OCI-LY3 (cell line): ENCODE data around the gene SLN.

ENCODE experiments used
- EZH2phosphoT487 ChIP-seq: fragments of 200-600 bp; shearing (Covaris generic); IDR thresholded peaks from 2 replicates; pipeline ENCODE4 v1.6.1; 2018; ENCODE audit warnings: antibody characterized with exemption, mixed run types, low read depth
- TF ChIP-seq, protein P1 (sequence below): fragments of 200-600, 300-600 bp; sonication (generic); IDR thresholded peaks from 2 replicates; pipeline ENCODE4 v1.5.1; 2014; ENCODE audit warnings: antibody characterized with exemption, low read length, low read depth

DNA sequence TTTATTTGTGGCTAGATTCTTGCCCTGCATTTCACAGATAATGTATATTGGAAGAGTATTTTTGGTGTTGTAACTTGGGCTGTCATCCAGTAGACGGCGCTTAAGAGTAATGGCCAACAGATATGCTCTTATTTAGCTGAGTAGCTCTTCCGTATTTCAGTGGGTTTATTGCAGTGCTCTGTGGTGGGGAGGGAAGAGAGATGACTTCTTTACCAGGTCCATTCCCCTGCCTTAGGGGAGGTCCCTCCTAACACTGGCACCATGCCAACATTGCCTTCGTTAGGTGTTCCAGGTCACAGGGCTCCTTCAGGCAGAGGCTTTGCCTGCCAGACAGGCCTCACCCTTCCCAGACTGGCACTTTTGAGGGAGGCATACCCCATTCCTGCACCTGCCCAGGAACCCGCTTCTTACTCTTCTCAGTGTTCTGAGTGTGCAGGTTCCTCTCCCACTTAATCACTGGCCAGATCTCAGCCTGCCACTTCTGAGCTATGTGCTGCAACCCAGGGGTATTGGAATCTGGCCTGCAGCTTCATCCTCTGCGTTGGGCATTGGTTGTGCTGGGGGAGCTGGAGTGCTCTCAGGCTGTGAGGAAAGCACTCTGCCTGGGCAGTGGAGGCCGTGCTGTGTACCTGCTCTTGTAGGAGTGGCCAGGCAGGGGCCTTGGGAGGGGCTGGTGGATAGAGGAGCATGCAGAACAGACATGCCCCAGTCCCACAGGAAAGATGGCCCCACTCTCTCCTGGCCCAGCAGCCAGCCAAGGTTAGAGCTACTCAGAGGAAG is 29.4 kb upstream of the SLN start:
- TF ChIP-seq, protein P1, sequence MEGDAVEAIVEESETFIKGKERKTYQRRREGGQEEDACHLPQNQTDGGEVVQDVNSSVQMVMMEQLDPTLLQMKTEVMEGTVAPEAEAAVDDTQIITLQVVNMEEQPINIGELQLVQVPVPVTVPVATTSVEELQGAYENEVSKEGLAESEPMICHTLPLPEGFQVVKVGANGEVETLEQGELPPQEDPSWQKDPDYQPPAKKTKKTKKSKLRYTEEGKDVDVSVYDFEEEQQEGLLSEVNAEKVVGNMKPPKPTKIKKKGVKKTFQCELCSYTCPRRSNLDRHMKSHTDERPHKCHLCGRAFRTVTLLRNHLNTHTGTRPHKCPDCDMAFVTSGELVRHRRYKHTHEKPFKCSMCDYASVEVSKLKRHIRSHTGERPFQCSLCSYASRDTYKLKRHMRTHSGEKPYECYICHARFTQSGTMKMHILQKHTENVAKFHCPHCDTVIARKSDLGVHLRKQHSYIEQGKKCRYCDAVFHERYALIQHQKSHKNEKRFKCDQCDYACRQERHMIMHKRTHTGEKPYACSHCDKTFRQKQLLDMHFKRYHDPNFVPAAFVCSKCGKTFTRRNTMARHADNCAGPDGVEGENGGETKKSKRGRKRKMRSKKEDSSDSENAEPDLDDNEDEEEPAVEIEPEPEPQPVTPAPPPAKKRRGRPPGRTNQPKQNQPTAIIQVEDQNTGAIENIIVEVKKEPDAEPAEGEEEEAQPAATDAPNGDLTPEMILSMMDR, result peak; percentile 64
- no peak for TF ChIP-seq EZH2phosphoT487
